Glutamatergic neuron (in vitro differentiated cells): ENCODE measurements around the gene ZNF100. TPM values are rescaled to one million over a fixed set of nuclear protein-coding genes. Genes with fewer than 3 reads are reported as not detected.
"Not testable (repeated sequence)": the region's sequence is repeated elsewhere in the genome, so short reads cannot be mapped to it uniquely, and the experiment has no call there.

Source experiments
- DNase-seq: peaks from one replicate; pipeline ENCODE4 v3.0.0; 2022
- H3K27ac Mint-ChIP-seq: one replicate; pipeline ENCODE4 v1.8.0; 2020; ENCODE audit warnings: mild to moderate bottlenecking, mixed read lengths, inconsistent platforms; ENCODE audit not compliant: unreplicated experiment
- H3K27me3 Mint-ChIP-seq: one replicate; pipeline ENCODE4 v1.8.0; 2020; ENCODE audit warnings: mild to moderate bottlenecking, moderate library complexity, mixed read lengths, inconsistent platforms; ENCODE audit not compliant: unreplicated experiment
- H3K36me3 Mint-ChIP-seq: one replicate; pipeline ENCODE4 v1.8.0; 2020; ENCODE audit warnings: mild to moderate bottlenecking, mixed read lengths, inconsistent platforms; ENCODE audit not compliant: unreplicated experiment
- H3K4me1 Mint-ChIP-seq: one replicate; pipeline ENCODE4 v1.8.0; 2020; ENCODE audit warnings: mild to moderate bottlenecking, low read depth, mixed read lengths, inconsistent platforms; ENCODE audit not compliant: unreplicated experiment
- H3K4me3 Mint-ChIP-seq: one replicate; pipeline ENCODE4 v1.8.0; 2020; ENCODE audit warnings: mild to moderate bottlenecking, mixed read lengths, inconsistent platforms; ENCODE audit not compliant: unreplicated experiment
- H3K9me3 Mint-ChIP-seq: one replicate; pipeline ENCODE4 v1.8.0; 2020; ENCODE audit warnings: mild to moderate bottlenecking, moderate library complexity, mixed read lengths, inconsistent platforms; ENCODE audit not compliant: unreplicated experiment
- long read RNA-seq: library from polyadenylated mRNA; unstranded; transcript quantifications from one replicate; pipeline ENCODE4 v2.0.0, GENCODE V29; 2020; ENCODE audit not compliant: unreplicated experiment
- total RNA-seq: library from RNA; stranded (reverse); fragmentation: NEBNext Ultra II Directional; extraction: Animal tissue kit (Norgen Biotek cat#: 25700); gene quantifications from one replicate; pipeline ENCODE4 v1.2.1, GENCODE V29; 2021; ENCODE audit not compliant: unreplicated experiment
- TF ChIP-seq, protein P1 (sequence below): fragments of 200-600 bp; sonication (generic); IDR thresholded peaks from one replicate; pipeline ENCODE4 v1.5.0; 2021; ENCODE audit not compliant: partially characterized antibody, unreplicated experiment

ZNF100 gene
- 29.0 TPM for total RNA-seq
- long read RNA-seq, partial matches to known transcripts = 1 of 5 reads
- long read RNA-seq, other reads (novel, unspliced or antisense) = 4 of 5 reads

DNA sequence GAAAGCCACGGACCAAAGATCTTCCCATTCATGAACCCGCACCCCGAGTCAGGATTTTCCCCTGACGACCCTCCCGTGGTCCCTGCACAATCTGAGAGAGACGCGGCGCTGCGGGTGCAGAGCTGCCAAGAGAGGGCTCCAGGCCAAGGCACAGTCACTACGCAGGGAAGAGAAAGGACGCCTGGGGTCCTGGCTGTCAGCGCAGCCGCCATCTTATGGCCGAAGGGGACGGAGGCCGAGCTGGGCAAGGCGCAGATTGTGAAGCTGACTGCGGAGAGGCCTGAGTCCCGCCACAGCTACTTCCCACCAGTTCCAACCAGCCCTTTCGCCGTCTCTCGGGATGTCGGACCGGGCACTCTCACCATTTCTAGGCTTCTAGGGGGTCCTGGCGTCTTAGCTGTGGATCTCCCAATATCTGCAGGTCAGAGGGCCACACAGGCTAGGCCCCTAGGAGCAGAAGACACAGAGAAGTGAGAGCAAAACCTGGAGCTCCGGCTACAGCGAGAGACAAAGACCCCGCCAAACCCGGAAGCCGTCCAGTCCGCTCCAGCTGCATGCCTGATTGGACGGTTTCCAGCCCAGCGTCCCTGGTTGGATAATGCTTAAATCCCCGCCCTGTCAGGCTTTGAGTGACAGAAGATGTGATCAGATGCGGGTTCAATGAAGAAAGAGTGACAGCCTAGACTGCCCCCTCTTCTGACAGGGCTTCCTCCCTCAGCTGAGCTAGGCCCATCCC is at the start of gene ZNF100:
ZNF100 (minus strand) TSS at position 515 of the 736 bp plus-strand sequence; CDS start at position 365, 150 bp downstream.
- peaks cover 8% of the 10 kb centered on the region for H3K36me3 Mint-ChIP-seq
- peak within 1 kb of the TSS; percentile 99 for H3K4me3 Mint-ChIP-seq
- H3K27me3 Mint-ChIP-seq = peaks cover 6% of the 10 kb centered on the region
- TF ChIP-seq, protein P1, sequence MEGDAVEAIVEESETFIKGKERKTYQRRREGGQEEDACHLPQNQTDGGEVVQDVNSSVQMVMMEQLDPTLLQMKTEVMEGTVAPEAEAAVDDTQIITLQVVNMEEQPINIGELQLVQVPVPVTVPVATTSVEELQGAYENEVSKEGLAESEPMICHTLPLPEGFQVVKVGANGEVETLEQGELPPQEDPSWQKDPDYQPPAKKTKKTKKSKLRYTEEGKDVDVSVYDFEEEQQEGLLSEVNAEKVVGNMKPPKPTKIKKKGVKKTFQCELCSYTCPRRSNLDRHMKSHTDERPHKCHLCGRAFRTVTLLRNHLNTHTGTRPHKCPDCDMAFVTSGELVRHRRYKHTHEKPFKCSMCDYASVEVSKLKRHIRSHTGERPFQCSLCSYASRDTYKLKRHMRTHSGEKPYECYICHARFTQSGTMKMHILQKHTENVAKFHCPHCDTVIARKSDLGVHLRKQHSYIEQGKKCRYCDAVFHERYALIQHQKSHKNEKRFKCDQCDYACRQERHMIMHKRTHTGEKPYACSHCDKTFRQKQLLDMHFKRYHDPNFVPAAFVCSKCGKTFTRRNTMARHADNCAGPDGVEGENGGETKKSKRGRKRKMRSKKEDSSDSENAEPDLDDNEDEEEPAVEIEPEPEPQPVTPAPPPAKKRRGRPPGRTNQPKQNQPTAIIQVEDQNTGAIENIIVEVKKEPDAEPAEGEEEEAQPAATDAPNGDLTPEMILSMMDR = no peak
- H3K4me1 Mint-ChIP-seq = peaks cover 8% of the 10 kb centered on the region
- peak within 1 kb of the TSS; percentile 100 for H3K27ac Mint-ChIP-seq
- H3K9me3 Mint-ChIP-seq = peaks cover 6% of the 10 kb centered on the region
- DNase-seq = peak; percentile 91

DNA sequence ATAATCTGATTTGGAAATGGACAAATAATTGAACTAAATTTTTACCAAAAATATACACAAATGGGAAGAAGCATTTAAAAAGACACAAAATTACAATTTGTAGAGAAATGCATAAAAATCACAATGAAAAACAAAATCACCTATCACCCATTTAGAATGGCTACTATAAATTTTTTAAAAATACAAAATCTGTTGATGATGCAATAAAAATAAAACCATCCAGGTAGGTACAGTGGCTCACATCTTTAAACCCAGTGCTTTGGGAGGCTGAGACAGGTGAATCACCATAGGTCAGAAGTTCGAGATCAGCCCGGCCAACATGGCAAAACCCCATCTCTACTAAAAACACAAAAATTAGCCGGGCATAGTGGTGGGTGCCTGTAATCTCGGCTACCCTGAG is 45.1 kb upstream of the ZNF100 start:
- peaks cover 21% of the 10 kb centered on the region for H3K9me3 Mint-ChIP-seq
- DNase-seq = no peak
- H3K4me3 Mint-ChIP-seq = no peak overlapping the region
- no peak overlapping the region for H3K27ac Mint-ChIP-seq
- H3K36me3 Mint-ChIP-seq = peaks cover 52% of the 10 kb centered on the region
- H3K27me3 Mint-ChIP-seq = no peaks in the 10 kb centered on the region
- TF ChIP-seq, protein P1 = no peak
- H3K4me1 Mint-ChIP-seq = no peaks in the 10 kb centered on the region

DNA sequence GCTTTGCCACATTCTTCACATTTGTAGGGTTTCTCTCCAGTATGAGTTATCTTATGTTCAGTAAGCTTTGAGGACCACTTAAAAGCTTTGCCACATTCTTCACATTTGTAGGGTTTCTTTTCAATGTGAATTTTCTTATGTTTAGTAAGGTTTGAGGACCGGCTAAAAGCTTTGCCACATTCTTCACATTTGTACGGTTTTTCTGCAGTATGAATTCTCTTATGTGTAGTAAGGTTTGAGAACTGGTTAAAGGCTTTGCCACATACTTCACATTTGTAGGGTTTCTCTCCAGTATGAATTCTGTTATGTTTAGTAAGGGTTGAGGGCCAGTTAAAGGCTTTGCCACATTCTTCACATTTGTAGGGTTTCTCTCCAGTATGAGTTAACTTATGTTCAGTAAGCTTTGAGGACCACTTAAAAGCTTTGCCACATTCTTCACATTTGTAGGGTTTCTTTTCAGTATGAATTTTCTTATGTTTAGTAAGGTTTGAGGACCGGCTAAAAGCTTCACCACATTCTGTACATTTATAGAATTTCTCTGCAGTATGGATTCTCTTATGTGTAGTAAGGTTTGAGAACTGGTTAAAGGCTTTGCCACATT is 41.1 kb upstream of the ZNF100 start:
- Mint-ChIP-seq H3K9me3 (peaks cover 25% of the 10 kb centered on the region), H3K36me3 (peaks cover 63% of the 10 kb centered on the region)
- not testable (repeated sequence) for H3K4me1 Mint-ChIP-seq, DNase-seq, H3K27ac Mint-ChIP-seq, H3K4me3 Mint-ChIP-seq, H3K27me3 Mint-ChIP-seq

DNA sequence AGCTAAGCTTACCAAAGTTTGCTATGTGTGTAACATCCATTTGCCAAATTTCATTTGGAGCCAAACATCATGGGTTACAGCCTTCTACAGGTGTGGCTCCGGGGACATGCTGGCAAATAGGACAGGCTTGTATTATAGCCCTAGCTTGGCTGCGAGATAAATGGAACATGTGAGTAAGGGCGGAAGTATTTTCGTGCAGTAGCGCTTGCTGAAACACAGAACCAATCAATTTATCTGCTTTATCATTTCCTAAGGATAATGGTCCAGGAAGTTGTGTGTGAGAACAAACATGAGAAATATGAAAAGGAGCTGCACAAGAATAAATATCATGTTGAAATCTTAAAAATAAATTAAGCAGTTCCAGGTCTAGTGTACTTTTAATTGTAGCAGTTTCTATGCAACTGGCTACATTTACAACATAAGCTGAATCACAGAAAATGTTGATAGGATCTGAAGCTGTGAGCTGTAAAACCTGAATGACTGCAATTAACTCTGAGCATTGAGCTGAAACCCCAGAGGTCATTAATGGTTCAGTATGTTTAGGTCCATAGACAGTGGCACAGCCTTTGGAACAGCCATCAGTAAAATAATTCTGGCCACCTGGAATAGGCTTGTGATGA is 22.2 kb upstream of the ZNF100 start:
- peaks cover 2% of the 10 kb centered on the region for H3K27me3 Mint-ChIP-seq
- no peak for DNase-seq
- peaks cover 12% of the 10 kb centered on the region for H3K36me3 Mint-ChIP-seq
- TF ChIP-seq, protein P1 = no peak
- H3K27ac Mint-ChIP-seq = no peak overlapping the region
- no peaks in the 10 kb centered on the region for H3K4me1 Mint-ChIP-seq
- no peak overlapping the region for H3K4me3 Mint-ChIP-seq
- H3K9me3 Mint-ChIP-seq = peaks cover 5% of the 10 kb centered on the region

DNA sequence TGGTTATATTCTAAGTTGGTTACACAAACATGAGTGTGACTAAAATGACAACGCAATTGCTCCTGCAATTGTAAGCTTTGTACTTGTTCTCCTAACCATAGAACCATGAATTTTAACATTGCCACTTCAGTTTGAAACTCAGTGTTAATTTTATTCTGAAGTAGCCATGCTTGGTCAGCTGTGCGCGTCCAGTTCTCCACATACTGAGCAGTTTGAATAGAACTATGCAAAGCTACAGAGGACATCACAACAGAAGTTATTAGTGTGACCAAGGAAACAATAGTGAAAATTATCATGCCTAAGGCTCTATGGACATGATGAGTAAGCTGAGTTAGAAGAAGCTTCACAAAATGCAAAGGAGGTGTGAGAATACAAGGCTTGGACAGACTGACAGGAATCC is 19.6 kb upstream of the ZNF100 start:
- DNase-seq = no peak
- Mint-ChIP-seq H3K36me3 (peaks cover 6% of the 10 kb centered on the region), H3K27me3 (peaks cover 2% of the 10 kb centered on the region), H3K27ac (no peak overlapping the region), H3K4me3 (no peak overlapping the region), H3K9me3 (peaks cover 2% of the 10 kb centered on the region), H3K4me1 (no peaks in the 10 kb centered on the region)
- TF ChIP-seq, protein P1 = no peak

DNA sequence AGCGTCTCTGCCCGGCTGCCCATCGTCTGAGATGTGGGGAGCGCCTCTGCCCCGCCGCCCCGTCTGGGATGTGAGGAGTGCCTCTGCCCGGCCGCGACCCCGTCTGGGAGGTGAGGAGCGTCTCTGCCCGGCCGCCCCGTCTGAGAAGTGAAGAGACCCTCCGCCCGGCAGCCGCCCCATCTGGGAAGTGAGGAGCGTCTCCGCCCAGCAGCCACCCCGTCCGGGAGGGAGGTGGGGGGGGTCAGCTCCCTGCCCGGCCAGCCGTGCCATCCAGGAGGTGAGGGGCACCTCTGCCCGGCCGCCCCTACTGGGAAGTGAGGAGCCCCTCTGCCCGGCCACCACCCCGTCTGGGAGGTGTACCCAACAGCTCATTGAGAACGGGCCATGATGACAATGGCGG is 8.4 kb upstream of the ZNF100 start:
- DNase-seq, H3K36me3 Mint-ChIP-seq, H3K4me1 Mint-ChIP-seq, H3K27me3 Mint-ChIP-seq, H3K27ac Mint-ChIP-seq, H3K9me3 Mint-ChIP-seq, H3K4me3 Mint-ChIP-seq: not testable (repeated sequence)

DNA sequence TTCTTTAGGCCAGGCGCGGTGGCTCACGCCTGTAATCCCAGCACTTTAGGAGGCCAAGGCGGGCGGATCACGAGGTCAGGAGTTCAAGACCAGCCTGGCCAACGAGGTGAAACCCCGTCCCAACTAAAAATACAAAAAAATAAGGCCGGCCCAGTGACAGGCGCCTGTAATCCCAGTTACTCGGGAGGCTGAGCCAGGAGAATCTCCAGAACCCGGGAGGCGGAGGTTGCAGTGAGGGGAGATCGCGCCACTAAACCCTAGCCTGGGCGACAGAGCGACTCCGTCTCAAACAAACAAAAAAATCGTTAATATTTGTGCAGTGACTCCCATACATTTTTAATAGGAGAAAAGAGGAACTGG is 694 bp downstream of the ZNF100 start:
- H3K4me1 Mint-ChIP-seq, H3K27me3 Mint-ChIP-seq, H3K9me3 Mint-ChIP-seq: not testable (repeated sequence)
- peak overlapping the region; percentile 99 for H3K4me3 Mint-ChIP-seq
- peaks cover 12% of the 10 kb centered on the region for H3K36me3 Mint-ChIP-seq
- H3K27ac Mint-ChIP-seq = peak overlapping the region; percentile 100
- DNase-seq = peak; percentile 23
